Activated CD4-positive, alpha-beta T cell treated with anti-CD3 and anti-CD28 coated beads, Interleukin-2, amount 10 ng/mL, durations not matched to agents 24 days and 14 days (primary cell): ENCODE data around the gene BRAF. TPM values are rescaled to one million over a fixed set of nuclear protein-coding genes. Genes with fewer than 3 reads are reported as not detected.
"Not testable (repeated sequence)": the region's sequence is repeated elsewhere in the genome, so short reads cannot be mapped to it uniquely, and the experiment has no call there.

ENCODE experiments used
- DNase-seq: peaks from one replicate; pipeline ENCODE4 v3.0.0; 2022
- H3K27ac Mint-ChIP-seq: one replicate; pipeline ENCODE4 v1.8.0; 2022; ENCODE audit warnings: mild to moderate bottlenecking, mixed read lengths
- H3K27me3 Mint-ChIP-seq: one replicate; pipeline ENCODE4 v1.8.0; 2022; ENCODE audit warnings: mixed read lengths
- H3K36me3 Mint-ChIP-seq: one replicate; pipeline ENCODE4 v1.8.0; 2022; ENCODE audit warnings: low read depth, mild to moderate bottlenecking, mixed read lengths
- H3K4me1 Mint-ChIP-seq: one replicate; pipeline ENCODE4 v1.8.0; 2021; ENCODE audit warnings: mixed read lengths
- H3K4me3 Mint-ChIP-seq: one replicate; pipeline ENCODE4 v1.8.0; 2022; ENCODE audit warnings: mild to moderate bottlenecking, moderate library complexity, mixed read lengths
- H3K9me3 Mint-ChIP-seq: one replicate; pipeline ENCODE4 v1.8.0; 2021; ENCODE audit warnings: mixed read lengths
- intact Hi-C: fragments of 100-400 bp; cut with micrococcal nuclease; formaldehyde crosslinking; loops from one replicate; pipeline ENCODE4 v1.15.1; 2023
- total RNA-seq: library from RNA; stranded (reverse); gene quantifications from 2 replicates; pipeline ENCODE4 v1.2.3, GENCODE V29; 2022

The BRAF gene
- total RNA-seq, result 22.4 and 23.5 TPM in 2 replicates

DNA sequence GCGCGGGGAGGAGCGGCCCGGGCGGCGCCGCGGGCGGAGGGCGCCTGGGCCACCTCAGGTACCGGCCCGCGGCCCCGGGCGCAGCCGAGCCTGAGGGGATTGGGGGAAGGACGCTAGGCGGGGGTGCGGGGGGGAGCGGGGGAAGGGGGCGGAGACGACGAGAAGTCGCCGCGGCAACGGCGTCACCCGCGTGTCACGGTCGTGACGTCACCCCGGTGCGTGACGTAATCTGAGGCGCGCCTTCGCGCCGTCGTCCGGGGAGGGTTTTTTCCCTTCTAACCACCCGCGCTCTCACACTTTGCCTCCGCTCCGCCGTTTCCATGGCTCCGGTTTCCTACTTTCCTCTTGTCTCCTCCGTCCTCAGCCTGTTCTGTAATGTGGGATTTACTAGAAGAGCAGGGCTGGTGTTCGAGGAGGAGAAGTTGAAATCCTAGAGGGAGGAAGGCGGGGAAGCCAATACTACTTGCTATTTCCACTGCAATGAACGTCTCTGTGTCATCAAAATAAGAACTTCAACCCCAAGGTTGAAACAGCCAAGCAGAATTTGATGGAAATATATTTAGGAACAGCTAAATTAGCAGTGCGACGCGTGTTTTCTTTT is at the start of gene BRAF:
TSS of gene BRAF (minus strand) at position 109 of the 601 bp plus-strand sequence. CDS start 226 bp downstream, outside the sequence.
- intact Hi-C loops, result loop anchor here (1.0 to 2.0 kb wide), 5 partner anchors 49 to 252 kb away; partner anchors contain the start of genes MRPS33 and NDUFB2
- Mint-ChIP-seq H3K36me3 (no peaks in the 10 kb centered on the region), H3K4me3 (peak within 1 kb of the TSS; percentile 94), H3K27ac (peak within 1 kb of the TSS; percentile 96), H3K9me3 (no peaks in the 10 kb centered on the region), H3K4me1 (peaks cover 12% of the 10 kb centered on the region), H3K27me3 (peaks cover 16% of the 10 kb centered on the region)
- DNase-seq, result peak; percentile 98

DNA sequence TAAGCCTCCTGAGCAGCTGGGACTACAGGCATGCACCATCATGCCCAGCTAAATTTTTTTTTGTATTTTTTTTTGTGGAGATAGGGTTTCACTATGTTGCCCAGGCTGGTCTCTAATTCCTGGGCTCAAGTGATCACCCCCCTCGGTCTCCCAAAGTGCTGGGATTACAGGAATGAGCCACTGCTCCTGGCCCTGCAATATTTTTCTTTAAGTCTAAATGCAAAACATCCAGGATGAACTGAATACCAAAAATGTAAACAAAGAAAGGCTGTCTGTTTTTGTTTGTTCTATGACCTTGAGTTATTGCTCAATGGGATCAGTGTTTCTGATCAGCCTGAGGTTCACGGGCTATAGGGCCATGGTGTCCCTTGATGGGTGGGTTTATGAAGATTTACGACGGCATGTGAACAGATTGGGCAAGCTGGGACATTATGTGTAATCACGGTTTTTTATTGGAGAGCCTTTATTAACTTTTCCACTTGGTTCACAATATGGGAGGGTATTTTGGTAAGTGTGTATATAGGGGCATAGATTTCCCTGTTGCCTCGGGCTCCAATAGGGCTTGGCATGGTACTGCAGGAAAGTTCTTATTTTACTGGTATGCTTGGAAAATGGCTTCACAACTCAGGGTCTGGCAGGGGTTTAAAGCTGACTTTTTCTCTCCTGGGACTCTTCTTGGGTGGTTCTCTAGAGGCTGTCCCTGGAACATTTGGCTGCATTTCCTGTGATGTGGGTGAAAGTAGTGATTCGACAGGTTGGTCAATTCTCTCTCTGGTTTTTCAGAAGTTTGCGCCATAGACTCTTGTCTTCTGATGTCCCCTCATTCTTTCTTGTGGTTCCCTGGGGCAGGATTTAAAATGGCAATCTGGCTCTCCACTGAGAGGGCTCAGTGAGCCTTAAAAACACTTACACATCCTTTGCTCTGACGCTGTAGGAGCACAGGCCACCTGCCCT is 48.4 kb upstream of the BRAF start:
- H3K9me3 Mint-ChIP-seq, result no peaks in the 10 kb centered on the region
- peaks cover 4% of the 10 kb centered on the region for H3K4me1 Mint-ChIP-seq
- DNase-seq, result no peak
- no peak overlapping the region for H3K4me3 Mint-ChIP-seq
- peaks cover 15% of the 10 kb centered on the region for H3K27me3 Mint-ChIP-seq
- intact Hi-C loops, result no loop called here
- H3K36me3 Mint-ChIP-seq, result no peaks in the 10 kb centered on the region
- H3K27ac Mint-ChIP-seq, result no peak overlapping the region

DNA sequence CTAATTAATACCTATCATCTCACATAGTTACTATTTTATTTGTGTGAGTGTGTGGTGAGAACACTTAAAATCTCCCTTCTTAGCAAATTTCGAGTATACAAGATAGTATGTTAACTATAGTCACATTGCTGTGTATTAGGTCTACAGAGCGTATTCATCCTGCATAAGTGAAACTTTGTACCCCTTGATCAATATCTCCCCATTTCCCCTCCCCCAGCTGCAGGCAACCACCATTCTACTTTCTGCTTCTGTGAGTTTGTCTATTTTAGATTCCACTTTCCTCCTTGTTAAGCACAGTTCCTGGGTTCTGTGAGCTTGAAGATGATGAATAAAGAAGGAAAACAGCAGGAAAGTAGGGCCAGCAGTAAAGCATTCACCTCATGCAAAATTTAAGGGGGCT is 47.6 kb upstream of the BRAF start:
- Mint-ChIP-seq H3K4me1 (peaks cover 4% of the 10 kb centered on the region), H3K27ac (no peak overlapping the region), H3K9me3 (no peaks in the 10 kb centered on the region), H3K4me3 (no peak overlapping the region), H3K36me3 (no peaks in the 10 kb centered on the region), H3K27me3 (peaks cover 15% of the 10 kb centered on the region)
- intact Hi-C loops, result no loop called here
- DNase-seq, result no peak

DNA sequence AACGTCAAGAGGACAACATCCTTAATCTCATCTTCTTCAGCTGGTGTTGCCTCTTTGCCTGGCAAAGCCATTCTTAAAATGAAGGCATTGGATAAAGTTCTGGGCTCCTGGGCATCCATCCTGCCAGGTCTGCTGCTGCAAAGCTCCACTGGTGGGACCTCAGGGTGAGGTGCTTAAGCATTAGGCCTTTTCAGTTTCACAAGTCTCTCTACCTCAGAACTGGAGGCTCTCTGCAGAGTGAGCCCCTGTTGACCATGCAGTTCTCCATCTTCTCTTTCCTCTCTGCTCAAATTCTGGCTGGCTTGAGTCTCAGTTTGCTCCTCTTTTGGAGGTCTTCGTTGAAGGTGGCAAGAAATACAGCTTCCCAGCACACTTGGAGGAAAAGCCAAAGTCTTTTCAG is 42.7 kb upstream of the BRAF start:
- intact Hi-C loops, result no loop called here
- no peaks in the 10 kb centered on the region for H3K36me3 Mint-ChIP-seq
- H3K27ac Mint-ChIP-seq, result no peak overlapping the region
- no peak overlapping the region for H3K4me3 Mint-ChIP-seq
- no peaks in the 10 kb centered on the region for H3K9me3 Mint-ChIP-seq
- H3K4me1 Mint-ChIP-seq, result no peaks in the 10 kb centered on the region
- peaks cover 8% of the 10 kb centered on the region for H3K27me3 Mint-ChIP-seq
- no peak for DNase-seq

DNA sequence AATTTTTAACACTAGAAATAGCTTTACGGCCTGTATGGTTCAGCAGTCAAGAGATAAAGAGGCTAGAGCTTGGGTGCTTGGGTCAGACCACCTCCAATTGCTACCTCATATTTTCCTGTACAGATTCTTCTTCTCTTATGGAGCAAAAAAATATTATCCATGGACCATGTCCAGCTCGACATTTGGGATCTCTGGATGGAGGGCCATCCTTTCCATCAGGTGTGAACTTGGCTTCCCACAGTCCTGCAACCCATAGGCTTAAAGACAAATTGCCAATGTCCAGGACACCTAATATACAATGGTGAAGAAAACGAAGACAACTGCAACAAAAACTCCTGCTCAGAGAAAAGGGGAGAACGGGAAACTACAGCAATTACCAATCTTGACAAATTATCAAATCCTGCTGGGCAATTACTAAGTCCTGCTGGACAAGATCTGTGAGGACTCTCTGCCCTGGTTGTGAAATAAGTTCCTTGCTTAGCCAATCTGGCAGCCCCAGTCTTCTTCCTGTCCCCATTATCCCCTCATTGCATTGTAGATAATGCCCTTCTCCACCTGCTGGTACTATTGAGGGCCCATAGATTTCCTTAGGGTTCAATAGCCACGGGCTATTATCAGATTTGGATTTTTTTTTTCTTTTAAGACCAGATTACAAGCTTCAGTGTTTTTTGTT is 42.0 kb upstream of the BRAF start:
- Mint-ChIP-seq H3K27ac (no peak overlapping the region), H3K9me3 (no peaks in the 10 kb centered on the region), H3K4me1 (no peaks in the 10 kb centered on the region), H3K36me3 (no peaks in the 10 kb centered on the region), H3K4me3 (no peak overlapping the region), H3K27me3 (peaks cover 6% of the 10 kb centered on the region)
- intact Hi-C loops, result no loop called here
- no peak for DNase-seq

DNA sequence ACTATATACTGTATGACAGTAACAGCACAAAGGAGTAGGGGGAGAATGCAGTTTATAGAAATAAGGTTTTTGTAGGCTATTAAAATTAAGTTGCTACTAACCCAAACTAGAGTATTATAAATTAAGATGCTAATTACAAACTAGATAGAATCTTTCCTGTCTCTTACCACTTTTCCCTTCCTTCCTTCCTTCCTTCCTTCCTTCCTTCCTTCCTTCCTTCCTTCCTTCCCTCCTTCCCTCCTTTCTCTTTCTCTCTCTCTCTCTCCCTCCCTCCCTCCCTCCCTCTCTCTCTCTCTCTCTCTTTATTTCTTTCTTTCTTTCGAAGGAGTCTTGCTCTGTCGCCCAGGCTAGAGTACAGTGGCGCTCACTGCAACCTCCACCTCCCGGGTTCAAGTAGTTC is 36.4 kb upstream of the BRAF start:
- no peaks in the 10 kb centered on the region for H3K4me1 Mint-ChIP-seq
- H3K27ac Mint-ChIP-seq, result no peak overlapping the region
- no peaks in the 10 kb centered on the region for H3K9me3 Mint-ChIP-seq
- peaks cover 4% of the 10 kb centered on the region for H3K27me3 Mint-ChIP-seq
- no peak overlapping the region for H3K4me3 Mint-ChIP-seq
- no peaks in the 10 kb centered on the region for H3K36me3 Mint-ChIP-seq
- intact Hi-C loops, result no loop called here
- no peak for DNase-seq

DNA sequence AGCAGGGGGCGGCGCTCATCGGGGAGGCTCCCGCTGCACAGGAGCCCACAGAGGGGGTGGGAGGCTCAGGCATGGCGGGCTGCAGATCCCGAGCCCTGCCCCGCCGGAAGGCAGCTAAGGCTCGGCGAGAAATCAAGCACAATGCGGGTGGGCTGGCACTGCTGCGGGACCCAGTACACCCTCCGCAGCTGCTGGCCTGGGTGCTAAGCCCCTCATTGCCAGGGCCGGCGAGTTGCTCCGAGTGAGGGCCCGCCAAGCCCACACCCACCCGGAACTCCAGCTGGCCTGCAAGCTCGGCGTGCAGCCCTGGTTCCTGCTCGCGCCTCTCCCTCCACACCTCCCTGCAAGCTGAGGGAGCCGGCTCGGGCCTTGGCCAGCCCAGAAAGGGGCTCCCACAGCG is 32.3 kb upstream of the BRAF start:
- H3K4me1 Mint-ChIP-seq, result not testable (repeated sequence)

DNA sequence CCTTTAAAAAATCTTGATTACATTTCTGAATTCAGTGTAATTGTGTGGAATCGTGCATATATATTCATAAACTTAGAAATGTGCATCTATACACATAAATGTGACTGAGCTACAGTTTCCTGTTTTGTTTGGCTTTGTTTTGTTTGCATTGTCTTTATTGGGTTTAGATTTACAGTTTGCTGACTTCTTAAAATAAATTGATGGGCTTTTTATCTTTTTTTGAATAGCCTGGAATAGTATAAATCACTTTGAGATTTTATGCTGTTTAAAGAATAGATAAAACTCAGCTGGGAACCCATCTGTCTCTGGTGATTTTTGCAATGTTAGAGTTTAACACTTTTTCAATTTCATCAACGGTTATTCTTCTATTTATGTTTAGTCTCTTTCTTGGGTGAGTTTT is 21.2 kb upstream of the BRAF start:
- Mint-ChIP-seq H3K27ac (no peak overlapping the region), H3K27me3 (peaks cover 6% of the 10 kb centered on the region), H3K9me3 (no peaks in the 10 kb centered on the region), H3K36me3 (no peaks in the 10 kb centered on the region), H3K4me1 (no peaks in the 10 kb centered on the region), H3K4me3 (no peak overlapping the region)
- intact Hi-C loops, result no loop called here
- DNase-seq, result no peak

More for the DNA sequence above, 32.3 kb upstream of the BRAF start:
- H3K27ac Mint-ChIP-seq, H3K9me3 Mint-ChIP-seq, DNase-seq, H3K4me3 Mint-ChIP-seq, intact Hi-C loops, H3K27me3 Mint-ChIP-seq, H3K36me3 Mint-ChIP-seq: not testable (repeated sequence)

DNA sequence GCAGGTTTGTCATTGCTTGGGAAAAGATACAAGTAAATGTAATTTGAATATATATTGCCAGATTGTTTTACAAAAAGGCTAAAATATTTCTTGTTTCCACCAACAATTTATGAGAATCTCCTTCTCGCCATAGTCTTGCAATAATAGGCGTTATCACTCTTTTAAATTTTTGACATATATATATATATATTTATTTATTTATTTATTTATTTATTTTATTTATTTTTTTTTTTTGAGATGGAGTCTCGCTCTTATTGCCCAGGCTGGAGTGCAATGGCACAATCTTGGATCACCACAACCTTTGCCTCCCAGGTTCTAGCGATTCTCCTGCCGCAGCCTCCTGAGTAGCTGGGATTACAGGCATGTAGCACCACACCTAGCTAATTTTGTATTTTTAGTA is 17.5 kb upstream of the BRAF start:
- H3K4me1 Mint-ChIP-seq, DNase-seq, H3K27me3 Mint-ChIP-seq, H3K9me3 Mint-ChIP-seq, intact Hi-C loops, H3K4me3 Mint-ChIP-seq, H3K27ac Mint-ChIP-seq, H3K36me3 Mint-ChIP-seq: not testable (repeated sequence)

DNA sequence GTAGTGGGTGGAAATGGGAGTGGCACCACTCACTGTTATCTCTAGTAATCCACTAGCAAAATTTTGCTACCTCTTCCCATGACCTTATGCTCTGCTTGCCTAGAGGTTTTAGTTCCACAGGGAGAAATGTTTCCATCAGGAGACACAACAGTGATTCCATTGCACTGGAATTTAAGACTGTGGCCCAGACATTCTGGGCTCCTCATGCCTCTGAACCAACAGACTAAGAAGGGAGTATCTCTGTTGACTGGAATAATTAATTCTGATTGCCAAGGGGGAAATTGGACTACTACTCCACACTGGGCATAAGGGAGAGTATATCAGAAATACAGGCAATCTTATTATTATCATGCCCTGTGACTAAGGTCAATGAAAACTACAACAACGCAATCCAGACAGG is 16.2 kb upstream of the BRAF start:
- peaks cover 2% of the 10 kb centered on the region for H3K27me3 Mint-ChIP-seq
- intact Hi-C loops, result no loop called here
- no peak for DNase-seq
- peaks cover 3% of the 10 kb centered on the region for H3K9me3 Mint-ChIP-seq
- no peaks in the 10 kb centered on the region for H3K36me3 Mint-ChIP-seq
- H3K4me3 Mint-ChIP-seq, result no peak overlapping the region
- no peak overlapping the region for H3K27ac Mint-ChIP-seq
- no peaks in the 10 kb centered on the region for H3K4me1 Mint-ChIP-seq

DNA sequence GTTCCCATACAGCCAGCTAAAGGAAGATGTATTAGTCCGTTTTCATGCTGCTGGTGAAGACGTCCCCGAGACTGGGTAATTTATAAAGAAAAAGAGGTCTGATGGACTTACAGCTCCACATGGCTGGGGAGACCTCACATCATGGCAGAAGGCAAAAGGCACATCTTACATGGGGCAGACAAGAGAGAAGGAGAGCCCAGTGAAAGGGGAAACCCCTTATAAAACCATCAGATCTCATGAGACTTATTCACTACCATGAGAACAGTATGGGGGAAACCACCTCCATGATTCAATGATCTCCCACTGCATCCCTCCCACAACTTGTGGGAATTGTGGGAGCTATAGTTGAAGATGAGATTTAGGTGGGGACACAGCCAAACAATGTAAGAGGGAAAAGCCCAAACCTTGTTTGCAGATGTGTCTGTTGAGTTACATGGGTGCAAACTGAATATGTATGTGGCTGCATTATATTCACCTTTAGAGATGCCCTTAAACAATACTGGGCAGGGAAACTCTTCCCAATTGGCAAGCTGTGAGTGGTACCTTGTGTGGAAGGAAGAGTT is 13.1 kb upstream of the BRAF start:
- Mint-ChIP-seq H3K36me3 (no peaks in the 10 kb centered on the region), H3K4me1 (no peaks in the 10 kb centered on the region), H3K27ac (no peak overlapping the region), H3K4me3 (no peak overlapping the region), H3K27me3 (peaks cover 3% of the 10 kb centered on the region), H3K9me3 (peaks cover 3% of the 10 kb centered on the region)
- intact Hi-C loops, result no loop called here
- DNase-seq, result no peak

DNA sequence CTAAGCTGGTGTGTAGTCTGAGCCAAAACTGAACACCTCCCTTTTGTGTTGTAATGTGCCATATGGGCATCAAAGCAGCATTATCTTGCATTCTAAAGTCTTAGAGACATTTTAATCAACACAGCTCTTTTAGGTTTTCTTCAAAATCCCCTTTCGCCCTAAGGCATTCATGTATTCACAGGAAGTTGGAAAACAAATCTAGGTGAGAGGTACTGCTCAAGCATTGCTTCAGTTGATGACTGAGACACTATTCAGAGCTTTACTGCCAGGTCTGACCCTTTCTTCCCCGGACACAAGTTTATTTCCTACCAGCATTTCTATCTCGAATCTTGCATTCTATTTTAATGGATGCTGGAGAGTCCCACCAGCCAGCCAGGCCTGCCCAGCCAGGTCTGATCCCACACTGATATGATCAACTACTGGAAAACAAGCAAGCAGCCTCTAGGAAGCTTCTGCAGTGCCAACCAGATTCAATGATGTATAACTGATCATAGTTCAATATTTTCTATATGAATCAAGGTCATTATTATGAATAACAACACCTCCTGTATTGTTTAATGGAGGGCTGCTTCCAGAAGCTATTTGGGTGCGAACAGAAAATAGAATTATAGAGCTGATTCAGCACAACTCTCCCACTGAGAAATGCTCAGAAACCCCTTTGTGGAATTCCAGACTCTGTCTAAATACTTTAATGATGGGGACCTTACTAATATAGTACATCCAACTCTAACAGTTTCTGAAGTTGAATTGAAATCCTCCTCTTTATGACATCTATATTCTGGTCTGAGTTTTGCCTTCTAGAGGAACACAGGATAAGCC is 4.0 kb upstream of the BRAF start:
- no peaks in the 10 kb centered on the region for H3K9me3 Mint-ChIP-seq
- no peaks in the 10 kb centered on the region for H3K36me3 Mint-ChIP-seq
- intact Hi-C loops, result no loop called here
- no peak overlapping the region for H3K27ac Mint-ChIP-seq
- no peak for DNase-seq
- H3K4me1 Mint-ChIP-seq, result peaks cover 7% of the 10 kb centered on the region
- H3K27me3 Mint-ChIP-seq, result peaks cover 30% of the 10 kb centered on the region
- H3K4me3 Mint-ChIP-seq, result no peak overlapping the region

DNA sequence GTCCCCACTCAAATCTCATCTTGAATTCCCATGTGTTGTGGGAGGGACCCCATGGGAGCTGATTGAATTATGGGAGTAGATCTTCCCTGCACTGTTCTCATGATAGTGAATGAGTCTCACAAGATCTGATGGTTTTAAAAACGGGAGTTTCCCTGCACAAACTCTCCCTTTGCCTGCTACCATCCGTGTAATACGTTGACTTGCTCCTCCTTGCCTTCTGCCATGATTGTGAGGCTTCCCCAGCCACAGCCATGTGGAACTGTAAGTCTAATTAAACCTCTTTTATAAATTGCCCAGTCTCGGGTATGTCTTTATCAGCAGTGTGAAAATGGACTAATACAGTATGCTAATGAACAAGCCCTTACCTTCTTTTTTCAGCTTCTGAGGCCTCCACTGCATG is 3.2 kb upstream of the BRAF start:
- H3K4me1 Mint-ChIP-seq, H3K4me3 Mint-ChIP-seq, intact Hi-C loops, DNase-seq, H3K36me3 Mint-ChIP-seq, H3K27ac Mint-ChIP-seq, H3K9me3 Mint-ChIP-seq: not testable (repeated sequence)
- peaks cover 27% of the 10 kb centered on the region for H3K27me3 Mint-ChIP-seq
